Stomach (tissue), 9 donors: ENCODE measurements around the gene MB21D2. TPM values are rescaled to one million over a fixed set of nuclear protein-coding genes. Genes with fewer than 3 reads are reported as not detected.

Experiments
- DNase-seq, 2 donors: peaks; one replicate each; pipeline versions ENCODE4 v3.0.0 to v3.0.0-alpha.2; 2013 to 2019
- H3K27ac ChIP-seq, 5 donors: fragments of 200-600 bp in 4 of 5; sonication (generic) in 4 of 5; one replicate each; pipeline ENCODE4 v1.5.1; 2013 to 2019; ENCODE audit warnings: mild to moderate bottlenecking in 1 of 5, moderate library complexity in 1 of 5
- H3K27me3 ChIP-seq, 3 donors: fragments of 200-600 bp; sonication (generic); one replicate each; pipeline ENCODE4 v1.5.1; 2017 to 2019; ENCODE audit warnings: mixed run types in 1 of 3
- H3K36me3 ChIP-seq, 4 donors: fragments of 200-600 bp; sonication (generic); 1 replicate in 3 of 4; 2 replicates in 1 of 4; pipeline ENCODE4 v1.5.1; 2016 to 2019
- H3K4me1 ChIP-seq, 4 donors: fragments of 200-600 bp; sonication (generic); one replicate each; pipeline ENCODE4 v1.5.1; 2016 to 2019
- H3K4me3 ChIP-seq, 4 donors: fragments of 200-600 bp; sonication (generic) in 3 of 4; one replicate each; pipeline ENCODE4 v1.5.1; 2016 to 2019; ENCODE audit warnings: mild to moderate bottlenecking in 1 of 4
- H3K9me3 ChIP-seq, 4 donors: fragments of 200-600 bp; sonication (generic); one replicate each; pipeline ENCODE4 v1.5.1; 2016 to 2019
- CTCF ChIP-seq, 7 experiments: fragments of 450-650 bp in 4 of 7; fragments of 200-600 bp in 3 of 7; sonication (generic) in 3 of 7; IDR thresholded peaks; one replicate each; pipeline ENCODE4 v1.5.1; 2016 to 2019; ENCODE audit warnings: antibody characterized with exemption in 7 of 7, control low read depth in 2 of 7, mild to moderate bottlenecking in 1 of 7
- EP300 ChIP-seq: sonication (generic); formaldehyde crosslinking; IDR thresholded peaks from one replicate; pipeline ENCODE4 v1.6.1; 2017; ENCODE audit warnings: antibody characterized with exemption
- POLR2A ChIP-seq, 4 donors: fragments of 450-650 bp; IDR thresholded peaks; one replicate each; pipeline ENCODE4 v1.6.1; 2016; ENCODE audit warnings: antibody characterized with exemption in 4 of 4, control low read depth in 2 of 4, mild to moderate bottlenecking in 1 of 4, moderate library complexity in 1 of 4
- POLR2AphosphoS5 ChIP-seq, 3 donors: sonication (generic); formaldehyde crosslinking; IDR thresholded peaks; one replicate each; pipeline ENCODE4 v1.6.1; 2016; ENCODE audit warnings: antibody characterized with exemption in 3 of 3
- WGBS, 5 donors: extraction: QIAGEN DNeasy Blood & Tissue Kit in 3 of 5; methylation state at CpG; one replicate each; pipeline versions ENCODE4 v1.1.5 to v1.1.7; 2013 to 2018; 5-methylcytosine and 5-hydroxymethylcytosine counted together
- intact Hi-C: fragments of 100-400 bp; cut with DNase I; formaldehyde crosslinking; loops from one replicate; pipeline ENCODE4 v1.15.1; 2023; ENCODE audit warnings: low total_unique reads
- polyA plus RNA-seq, 3 donors: library from polyadenylated mRNA; stranded (reverse); fragments of 200-250 nt; gene quantifications; one replicate each; pipeline ENCODE4 v1.2.3, GENCODE V29; 2013
- total RNA-seq, 5 donors: library from RNA; depleted of rRNA; stranded (reverse); fragments of >200 nt; gene quantifications; one replicate each; pipeline versions ENCODE4 v1.1.0 to v1.2.3, GENCODE V29; 2014 to 2016
- donor health status: healthy with polysubstance abuse.
- donor health status: Bipolar disorder and iron deficiency.
- donor health status: healthy.

The MB21D2 gene
- total and polyA plus RNA-seq, 8 donors, result 0.45 to 15.1 (median 2.0) TPM

- Histone ChIP-seq H3K4me3 (no peak overlapping the region), H3K27me3 (no peaks in the 10 kb centered on the region), H3K9me3 (no peaks in the 10 kb centered on the region), H3K36me3 (no peaks in the 10 kb centered on the region), H3K4me1 (peaks cover 0 to 6% (median 2%) of the 10 kb centered on the region in 4 donors), H3K27ac (no peak overlapping the region)
- peak in 1 of 2 donors; percentile 29 for DNase-seq
- intact Hi-C loops, result no loop called here
- no peak for TF ChIP-seq CTCF (IDR thresholded peaks at IDR 0.05)
- no peak for TF ChIP-seq POLR2AphosphoS5 (IDR thresholded peaks at IDR 0.05)
- TF ChIP-seq EP300, result no peak
- TF ChIP-seq POLR2A (IDR thresholded peaks at IDR 0.05), result no peak
- 74 to 94% (median 84%) methylated on average over 1 of the region's 1 CpG for WGBS, 5 donors
Measured at GRCh38 chr3:192906940-192907339, 10.7 kb downstream of the MB21D2 start.

- Histone ChIP-seq H3K4me1 (peaks cover 0 to 8% (median 3%) of the 10 kb centered on the region in 4 donors), H3K9me3 (no peaks in the 10 kb centered on the region), H3K4me3 (no peak overlapping the region), H3K27me3 (no peaks in the 10 kb centered on the region), H3K27ac (no peak overlapping the region), H3K36me3 (no peaks in the 10 kb centered on the region)
- no peak for DNase-seq
- no peak for TF ChIP-seq POLR2AphosphoS5 (IDR thresholded peaks at IDR 0.05)
- TF ChIP-seq CTCF (IDR thresholded peaks at IDR 0.05), result no peak
- no peak for TF ChIP-seq EP300
- TF ChIP-seq POLR2A (IDR thresholded peaks at IDR 0.05), result no peak
- intact Hi-C loops, result no loop called here
- 75 to 91% (median 87%) methylated on average over 3 of the region's 3 CpGs for WGBS, 5 donors
Measured at GRCh38 chr3:192905980-192906678, 11.5 kb downstream of the MB21D2 start.

GRCh38 chr3:192904632-192905289, 12.9 kb downstream of the MB21D2 start:
- H3K27me3 ChIP-seq, result no peaks in the 10 kb centered on the region
- no peak overlapping the region for H3K27ac ChIP-seq
- DNase-seq, result no peak
- TF ChIP-seq POLR2A (IDR thresholded peaks at IDR 0.05) (no peak), POLR2AphosphoS5 (IDR thresholded peaks at IDR 0.05) (no peak), CTCF (IDR thresholded peaks at IDR 0.05) (no peak), EP300 (no peak)
- no peaks in the 10 kb centered on the region for H3K36me3 ChIP-seq
- H3K4me3 ChIP-seq, result no peak overlapping the region
- intact Hi-C loops, result no loop called here
- no peaks in the 10 kb centered on the region for H3K9me3 ChIP-seq
- peaks cover 0 to 8% (median 3%) of the 10 kb centered on the region in 4 donors for H3K4me1 ChIP-seq
- WGBS, 5 donors, result 90 to 97% (median 93%) methylated on average over 10 of the region's 10 CpGs

- intact Hi-C loops, result no loop called here
- Histone ChIP-seq H3K27me3 (no peaks in the 10 kb centered on the region), H3K36me3 (no peaks in the 10 kb centered on the region), H3K4me3 (no peak overlapping the region), H3K27ac (no peak overlapping the region), H3K4me1 (peaks cover 0 to 12% (median 3%) of the 10 kb centered on the region in 4 donors), H3K9me3 (no peaks in the 10 kb centered on the region)
- DNase-seq, result peak; percentile 45 to 54
- WGBS, 5 donors, result 32 to 42% (median 40%) methylated on average over 4 of the region's 4 CpGs
- TF ChIP-seq POLR2AphosphoS5 (IDR thresholded peaks at IDR 0.05), result no peak
- TF ChIP-seq CTCF (IDR thresholded peaks at IDR 0.05), result no peak
- no peak for TF ChIP-seq POLR2A (IDR thresholded peaks at IDR 0.05)
- TF ChIP-seq EP300, result no peak
Measured at GRCh38 chr3:192902549-192902948, 15.1 kb downstream of the MB21D2 start.
